Measurements from ENCODE around the gene AGBL1.

Gene AGBL1

GRCh38 chr15:86353213-86353612 lies 273.5 kb downstream of the AGBL1 start:
- Histone ChIP-seq H3K36me3 (ENCODE audit: control insufficient read depth in 2 of 2, insufficient read depth in 1 of 2, low read length in 2 of 2) (no peaks in the 10 kb centered on the region), H3K27ac (ENCODE audit: extremely low read depth, low read depth, low read length) (no peak overlapping the region), H3K9me3 (ENCODE audit: control insufficient read depth, insufficient read depth, low read depth, low read length) (no peaks in the 10 kb centered on the region), H3K4me1 (ENCODE audit: control insufficient read depth, insufficient read depth, low read length) (no peaks in the 10 kb centered on the region), H3K4me3 (ENCODE audit: low read depth, low read length) (no peak overlapping the region)
- ChIA-PET CTCF (no interaction called here), POLR2A (no interaction called here)
- no peak for TF ChIP-seq SETDB1 (IDR thresholded peaks at IDR 0.05; ENCODE audit: insufficient read length, low read length)
- TF ChIP-seq ZNF555 (tag by site-specific recombination; conservative IDR thresholded peaks at IDR 0.05): no peak
- TF ChIP-seq ZNF341 (tag by site-specific recombination; IDR thresholded peaks at IDR 0.05; ENCODE audit: low read depth): no peak
- no peak for TF ChIP-seq ZSCAN4 (tag by site-specific recombination; IDR thresholded peaks at IDR 0.05)
- no peak for TF ChIP-seq ZBTB6 (tag by site-specific recombination; IDR thresholded peaks at IDR 0.05)
- TF ChIP-seq ZBTB17 (tag by site-specific recombination; IDR thresholded peaks at IDR 0.05): no peak
- no peak for TF ChIP-seq ZNF776 (tag by site-specific recombination; IDR thresholded peaks at IDR 0.05; ENCODE audit: borderline replicate concordance)
- no peak for TF ChIP-seq ZNF610 (tag by site-specific recombination; IDR thresholded peaks at IDR 0.05; ENCODE audit: borderline replicate concordance)
- TF ChIP-seq ZNF488 (tag by site-specific recombination; IDR thresholded peaks at IDR 0.05): no peak

GRCh38 chr15:86355361-86355760 lies 275.7 kb downstream of the AGBL1 start:
- CTCF ChIA-PET: no interaction called here
- H3K36me3 ChIP-seq (ENCODE audit: control insufficient read depth in 2 of 2, insufficient read depth in 1 of 2, low read length in 2 of 2): no peaks in the 10 kb centered on the region
- no peaks in the 10 kb centered on the region for H3K9me3 ChIP-seq (ENCODE audit: control insufficient read depth, insufficient read depth, low read depth, low read length)
- H3K27ac ChIP-seq (ENCODE audit: extremely low read depth, low read depth, low read length): no peak overlapping the region
- H3K4me1 ChIP-seq (ENCODE audit: control insufficient read depth, insufficient read depth, low read length): no peaks in the 10 kb centered on the region
- POLR2A ChIA-PET: no interaction called here
- no peak for TF ChIP-seq ZEB2 (tag by site-specific recombination; IDR thresholded peaks at IDR 0.05)
- no peak overlapping the region for H3K4me3 ChIP-seq (ENCODE audit: low read depth, low read length)

- H3K36me3 ChIP-seq (ENCODE audit: control insufficient read depth in 2 of 2, insufficient read depth in 1 of 2, low read length in 2 of 2): no peaks in the 10 kb centered on the region
- CTCF ChIA-PET: interaction anchor here (0.6 kb wide), 1 partner anchor 13 kb away, joined by 3 read pairs; no protein-coding TSS in a partner anchor
- no peak for TF ChIP-seq ZNF146 (tag by site-specific recombination; IDR thresholded peaks at IDR 0.05)
- TF ChIP-seq ZNF148 (tag by site-specific recombination; IDR thresholded peaks at IDR 0.05; ENCODE audit: borderline replicate concordance): no peak
- TF ChIP-seq ZNF692 (tag by site-specific recombination; IDR thresholded peaks at IDR 0.05): no peak
- TF ChIP-seq REST (tag by site-specific recombination; IDR thresholded peaks at IDR 0.05): peak; percentile 60; the same call in 1 of the 2 replicates
- H3K4me1 ChIP-seq (ENCODE audit: control insufficient read depth, insufficient read depth, low read length): no peaks in the 10 kb centered on the region
- POLR2A ChIA-PET: no interaction called here
- no peaks in the 10 kb centered on the region for H3K9me3 ChIP-seq (ENCODE audit: control insufficient read depth, insufficient read depth, low read depth, low read length)
- H3K27ac ChIP-seq (ENCODE audit: extremely low read depth, low read depth, low read length): no peak overlapping the region
- H3K4me3 ChIP-seq (ENCODE audit: low read depth, low read length): no peak overlapping the region
These were observed 276.1 kb downstream of the AGBL1 start for GRCh38 chr15:86355801-86356200.
